Activated CD4-positive, alpha-beta T cell treated with anti-CD3 and anti-CD28 coated beads, Interleukin-2, amount 10 ng/mL, durations not matched to agents 24 days and 14 days (primary cell): ENCODE measurements around the gene CAPN5. TPM values are rescaled to one million over a fixed set of nuclear protein-coding genes. Genes with fewer than 3 reads are reported as not detected.

ENCODE experiments used
- DNase-seq: peaks from one replicate; pipeline ENCODE4 v3.0.0; 2022
- H3K27ac Mint-ChIP-seq: one replicate; pipeline ENCODE4 v1.8.0; 2022; ENCODE audit warnings: mild to moderate bottlenecking, mixed read lengths
- H3K27me3 Mint-ChIP-seq: one replicate; pipeline ENCODE4 v1.8.0; 2022; ENCODE audit warnings: mixed read lengths
- H3K36me3 Mint-ChIP-seq: one replicate; pipeline ENCODE4 v1.8.0; 2022; ENCODE audit warnings: low read depth, mild to moderate bottlenecking, mixed read lengths
- H3K4me1 Mint-ChIP-seq: one replicate; pipeline ENCODE4 v1.8.0; 2021; ENCODE audit warnings: mixed read lengths
- H3K4me3 Mint-ChIP-seq: one replicate; pipeline ENCODE4 v1.8.0; 2022; ENCODE audit warnings: mild to moderate bottlenecking, moderate library complexity, mixed read lengths
- H3K9me3 Mint-ChIP-seq: one replicate; pipeline ENCODE4 v1.8.0; 2021; ENCODE audit warnings: mixed read lengths
- intact Hi-C: fragments of 100-400 bp; cut with micrococcal nuclease; formaldehyde crosslinking; loops from one replicate; pipeline ENCODE4 v1.15.1; 2023
- total RNA-seq: library from RNA; stranded (reverse); gene quantifications from 2 replicates; pipeline ENCODE4 v1.2.3, GENCODE V29; 2022

The CAPN5 gene
- total RNA-seq, 1 donor from 2014 or later = 0.30 TPM

DNA sequence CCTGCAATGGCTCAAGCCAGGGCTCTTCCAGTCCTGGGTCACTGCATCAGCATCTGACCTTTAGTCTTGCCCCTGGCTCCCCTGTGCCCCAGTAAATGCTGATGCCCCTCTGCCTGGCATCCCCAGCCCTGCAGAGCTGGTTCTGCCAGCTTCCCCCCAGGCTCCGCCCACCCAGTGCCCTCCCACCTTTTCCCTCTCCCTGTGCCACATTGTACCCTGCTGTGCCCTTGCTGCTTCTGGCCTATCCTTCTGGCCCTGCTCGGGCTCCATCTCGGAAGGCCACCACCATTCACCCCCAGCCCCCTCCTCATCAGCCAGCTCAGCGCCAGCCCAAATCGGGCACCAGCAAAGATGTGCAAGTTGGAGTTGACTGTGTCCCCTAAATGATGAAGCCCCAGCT is 7.4 kb downstream of the CAPN5 start:
- H3K9me3 Mint-ChIP-seq = peaks cover 3% of the 10 kb centered on the region
- peaks cover 16% of the 10 kb centered on the region for H3K27me3 Mint-ChIP-seq
- intact Hi-C loops = no loop called here
- no peak for DNase-seq
- H3K36me3 Mint-ChIP-seq = no peaks in the 10 kb centered on the region
- H3K4me3 Mint-ChIP-seq = no peak overlapping the region
- peaks cover 18% of the 10 kb centered on the region for H3K4me1 Mint-ChIP-seq
- no peak overlapping the region for H3K27ac Mint-ChIP-seq

- intact Hi-C loops = no loop called here
- H3K27ac Mint-ChIP-seq = no peak overlapping the region
- H3K9me3 Mint-ChIP-seq = peaks cover 3% of the 10 kb centered on the region
- H3K27me3 Mint-ChIP-seq = peaks cover 16% of the 10 kb centered on the region
- peaks cover 18% of the 10 kb centered on the region for H3K4me1 Mint-ChIP-seq
- no peak overlapping the region for H3K4me3 Mint-ChIP-seq
- H3K36me3 Mint-ChIP-seq = no peaks in the 10 kb centered on the region
- no peak for DNase-seq
Observed at GRCh38 chr11:77074626-77075221, 8.0 kb downstream of the CAPN5 start.

- intact Hi-C loops = no loop called here
- H3K4me3 Mint-ChIP-seq = no peak overlapping the region
- peaks cover 18% of the 10 kb centered on the region for H3K4me1 Mint-ChIP-seq
- H3K9me3 Mint-ChIP-seq = peaks cover 3% of the 10 kb centered on the region
- H3K27me3 Mint-ChIP-seq = peaks cover 16% of the 10 kb centered on the region
- no peaks in the 10 kb centered on the region for H3K36me3 Mint-ChIP-seq
- no peak overlapping the region for H3K27ac Mint-ChIP-seq
- no peak for DNase-seq
Observed at GRCh38 chr11:77075425-77075905, 8.7 kb downstream of the CAPN5 start.

DNA sequence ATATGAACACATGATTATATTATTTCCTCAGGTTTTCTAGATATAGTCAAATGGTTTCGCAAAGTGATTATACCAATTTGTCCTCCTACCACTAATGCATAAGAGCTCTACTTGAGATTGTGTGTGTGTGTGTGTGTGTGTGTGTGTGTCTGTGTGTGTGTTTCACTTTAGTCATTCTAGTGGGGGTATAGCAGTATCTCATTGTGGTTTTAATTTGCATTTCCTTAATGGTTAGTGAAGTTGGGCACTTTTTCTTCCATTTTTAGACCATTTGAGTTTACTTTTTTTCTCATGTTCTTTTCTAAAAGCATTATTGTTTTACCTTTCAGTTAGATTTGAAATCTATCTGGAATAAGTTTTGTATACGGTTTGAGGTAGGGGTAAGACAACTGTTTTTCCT is 12.9 kb downstream of the CAPN5 start:
- Mint-ChIP-seq H3K9me3 (peaks cover 3% of the 10 kb centered on the region), H3K27me3 (peaks cover 12% of the 10 kb centered on the region), H3K27ac (no peak overlapping the region), H3K4me3 (no peak overlapping the region), H3K4me1 (peaks cover 11% of the 10 kb centered on the region), H3K36me3 (no peaks in the 10 kb centered on the region)
- no peak for DNase-seq
- intact Hi-C loops = no loop called here

DNA sequence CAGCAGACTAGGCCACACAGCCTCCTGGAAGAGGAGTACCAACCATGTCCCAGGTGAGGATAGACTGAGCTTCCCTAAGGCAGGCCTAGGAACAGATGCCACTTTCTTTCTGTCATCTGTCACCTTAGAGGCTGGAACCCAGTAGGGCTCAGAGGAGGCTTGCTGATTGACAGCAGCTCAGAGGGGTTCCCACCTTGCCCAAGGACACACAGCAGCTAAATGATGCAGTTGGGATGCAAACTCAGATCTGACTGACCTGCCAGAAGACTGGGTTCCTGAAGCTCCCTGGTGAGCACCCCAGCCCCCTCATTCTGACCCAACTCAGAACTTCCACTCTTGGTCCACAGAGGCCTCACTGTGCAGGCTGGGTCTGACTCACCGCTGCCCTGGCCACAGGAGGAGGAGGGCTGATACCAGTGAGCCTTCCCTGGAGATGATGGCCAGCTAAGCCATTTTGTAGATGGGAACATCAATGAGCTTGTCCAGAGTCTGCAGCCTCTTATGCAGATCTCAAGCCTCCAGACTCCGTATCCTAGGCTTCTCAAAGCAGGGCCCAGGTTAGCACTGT is 14.0 kb downstream of the CAPN5 start:
- peaks cover 11% of the 10 kb centered on the region for H3K4me1 Mint-ChIP-seq
- H3K27ac Mint-ChIP-seq = no peak overlapping the region
- peaks cover 12% of the 10 kb centered on the region for H3K27me3 Mint-ChIP-seq
- H3K9me3 Mint-ChIP-seq = peaks cover 3% of the 10 kb centered on the region
- no peaks in the 10 kb centered on the region for H3K36me3 Mint-ChIP-seq
- DNase-seq = no peak
- intact Hi-C loops = no loop called here
- no peak overlapping the region for H3K4me3 Mint-ChIP-seq

GRCh38 chr11:77081381-77081851 is 14.6 kb downstream of the CAPN5 start:
- Mint-ChIP-seq H3K27ac (no peak overlapping the region), H3K4me3 (no peak overlapping the region), H3K27me3 (peaks cover 12% of the 10 kb centered on the region), H3K4me1 (peaks cover 11% of the 10 kb centered on the region), H3K9me3 (peaks cover 3% of the 10 kb centered on the region), H3K36me3 (no peaks in the 10 kb centered on the region)
- intact Hi-C loops = no loop called here
- DNase-seq = no peak

GRCh38 chr11:77081976-77082836 is 15.4 kb downstream of the CAPN5 start:
- peak overlapping the region; percentile 96 for H3K27ac Mint-ChIP-seq
- peaks cover 3% of the 10 kb centered on the region for H3K9me3 Mint-ChIP-seq
- peaks cover 10% of the 10 kb centered on the region for H3K27me3 Mint-ChIP-seq
- peak overlapping the region; percentile 77 for H3K4me3 Mint-ChIP-seq
- peaks cover 11% of the 10 kb centered on the region for H3K4me1 Mint-ChIP-seq
- H3K36me3 Mint-ChIP-seq = no peaks in the 10 kb centered on the region
- intact Hi-C loops = no loop called here
- DNase-seq = no peak

- peaks cover 11% of the 10 kb centered on the region for H3K4me1 Mint-ChIP-seq
- peak overlapping the region; percentile 96 for H3K27ac Mint-ChIP-seq
- H3K4me3 Mint-ChIP-seq = peak overlapping the region; percentile 77
- peaks cover 8% of the 10 kb centered on the region for H3K27me3 Mint-ChIP-seq
- no peaks in the 10 kb centered on the region for H3K36me3 Mint-ChIP-seq
- DNase-seq = peak; percentile 87
- H3K9me3 Mint-ChIP-seq = peaks cover 3% of the 10 kb centered on the region
- intact Hi-C loops = no loop called here
Observed at GRCh38 chr11:77082838-77083565, 16.2 kb downstream of the CAPN5 start.

DNA sequence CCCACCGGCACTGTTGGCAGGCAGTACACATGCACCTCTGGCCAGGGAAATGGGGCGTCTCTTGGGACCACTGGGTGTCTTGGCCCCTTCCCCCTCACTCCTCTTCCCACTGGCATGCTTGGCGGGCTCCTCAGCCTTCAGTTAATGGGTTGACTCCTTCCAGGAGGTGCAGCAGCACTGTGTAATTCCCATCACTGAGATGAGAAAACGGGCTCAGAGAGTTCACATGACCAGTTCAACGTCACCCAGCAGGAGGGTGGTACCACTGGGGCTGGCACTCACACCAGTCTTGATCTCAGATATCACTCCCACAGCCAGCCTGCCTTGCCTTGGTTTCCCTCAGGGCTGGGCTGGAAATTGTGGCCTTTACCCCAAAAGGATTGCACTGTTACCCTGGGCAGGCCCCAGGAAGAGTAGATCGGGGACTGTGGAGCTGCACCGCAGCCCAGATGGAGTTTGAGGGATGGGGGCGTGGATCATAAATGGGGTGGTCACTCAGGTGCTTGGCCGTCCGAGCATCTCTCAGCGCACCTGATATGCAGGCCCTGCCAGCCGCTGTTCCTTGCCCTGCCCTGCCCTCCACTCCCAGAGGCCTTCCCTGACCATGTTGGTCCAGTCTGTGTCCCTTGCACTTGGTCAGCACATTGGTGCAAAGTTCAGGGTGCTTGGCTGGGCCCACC is 16.9 kb downstream of the CAPN5 start:
- Mint-ChIP-seq H3K4me1 (peaks cover 11% of the 10 kb centered on the region), H3K36me3 (no peaks in the 10 kb centered on the region), H3K9me3 (peaks cover 2% of the 10 kb centered on the region), H3K27me3 (peaks cover 2% of the 10 kb centered on the region), H3K4me3 (no peak overlapping the region), H3K27ac (peak overlapping the region; percentile 41)
- intact Hi-C loops = no loop called here
- DNase-seq = no peak

- Mint-ChIP-seq H3K9me3 (no peaks in the 10 kb centered on the region), H3K27me3 (no peaks in the 10 kb centered on the region), H3K27ac (no peak overlapping the region), H3K4me1 (peaks cover 11% of the 10 kb centered on the region), H3K4me3 (no peak overlapping the region), H3K36me3 (no peaks in the 10 kb centered on the region)
- intact Hi-C loops = no loop called here
- no peak for DNase-seq
Observed at GRCh38 chr11:77084581-77085191, 17.9 kb downstream of the CAPN5 start.

DNA sequence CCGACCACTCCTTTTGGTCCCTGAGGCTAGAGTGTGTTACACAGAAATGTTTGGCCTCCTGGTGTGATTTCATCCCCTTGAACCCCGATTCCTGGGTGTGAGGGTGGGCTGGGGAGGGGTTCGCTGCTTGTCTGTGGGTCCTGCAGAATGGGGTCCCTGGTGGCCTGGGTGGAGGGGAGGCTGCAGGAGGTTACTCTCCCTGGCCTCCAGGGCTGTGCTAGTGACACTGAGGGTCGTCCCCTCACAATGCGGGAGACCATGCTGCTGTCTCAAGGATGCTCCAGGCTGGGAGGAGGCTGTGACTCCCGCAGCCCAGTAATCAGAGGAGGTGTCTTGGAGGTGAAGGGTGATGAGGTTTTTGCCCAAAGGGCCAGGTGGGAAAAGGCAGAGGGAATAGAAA is 18.9 kb downstream of the CAPN5 start:
- peaks cover 11% of the 10 kb centered on the region for H3K4me1 Mint-ChIP-seq
- H3K27ac Mint-ChIP-seq = no peak overlapping the region
- DNase-seq = no peak
- intact Hi-C loops = no loop called here
- H3K9me3 Mint-ChIP-seq = no peaks in the 10 kb centered on the region
- no peak overlapping the region for H3K4me3 Mint-ChIP-seq
- H3K36me3 Mint-ChIP-seq = no peaks in the 10 kb centered on the region
- no peaks in the 10 kb centered on the region for H3K27me3 Mint-ChIP-seq

DNA sequence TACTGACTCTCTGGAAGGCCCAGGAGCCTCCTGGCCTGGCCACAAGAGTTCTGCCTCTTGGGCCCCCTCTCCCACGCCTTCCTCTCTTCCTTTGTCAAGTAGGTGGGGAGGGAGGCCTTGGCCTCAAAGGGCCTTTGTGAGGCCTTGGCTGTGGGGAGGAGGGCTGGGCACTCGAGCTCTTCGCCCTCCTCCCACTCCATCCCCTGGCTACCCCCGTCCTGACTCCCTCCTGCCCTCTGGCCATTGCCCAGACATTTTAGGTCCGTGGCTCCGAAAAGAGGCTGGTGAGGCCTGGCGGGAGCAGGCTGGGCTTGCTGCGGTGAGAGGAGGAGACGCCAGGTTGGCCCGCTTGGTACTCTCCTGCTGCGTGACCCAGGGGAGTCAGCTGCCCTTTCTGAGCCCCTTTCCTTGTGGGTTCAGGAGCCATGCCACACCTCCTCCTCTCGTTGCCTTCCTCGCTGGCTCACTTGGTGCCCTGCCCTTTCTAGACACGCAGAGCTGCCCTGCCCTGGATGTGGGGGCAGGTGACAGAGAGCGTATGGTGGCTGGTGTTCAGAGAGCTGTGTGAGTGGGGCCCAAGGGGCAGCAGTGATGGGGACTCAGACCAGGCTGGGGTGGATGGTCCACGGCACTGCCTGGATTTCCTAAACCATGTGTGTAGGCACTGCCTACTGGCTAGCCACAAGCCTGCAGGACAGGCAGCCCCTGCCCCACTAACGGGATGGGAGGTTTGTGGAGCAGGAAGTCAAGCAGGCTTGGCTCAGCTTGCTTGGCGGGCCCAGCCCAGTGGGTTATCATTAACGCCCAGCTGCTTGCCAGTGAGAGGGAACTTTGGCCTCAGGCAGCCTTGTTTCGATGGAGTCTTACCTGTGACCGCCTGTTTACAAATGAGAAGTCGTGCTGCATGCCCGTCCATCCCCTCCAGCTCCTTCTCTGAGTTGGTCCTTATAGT is 20.0 kb downstream of the CAPN5 start:
- Mint-ChIP-seq H3K4me3 (no peak overlapping the region), H3K4me1 (peaks cover 16% of the 10 kb centered on the region), H3K36me3 (no peaks in the 10 kb centered on the region), H3K27ac (no peak overlapping the region), H3K27me3 (no peaks in the 10 kb centered on the region), H3K9me3 (no peaks in the 10 kb centered on the region)
- DNase-seq = no peak
- intact Hi-C loops = no loop called here
